ENCODE results near the gene KRT6C. TPM values are rescaled to one million over a fixed set of nuclear protein-coding genes. Genes with fewer than 3 reads are reported as not detected.

Gene KRT6C
- total and polyA plus RNA-seq, 2 experiments from 2014 or later, result 0.07 to 0.18 TPM

DNA sequence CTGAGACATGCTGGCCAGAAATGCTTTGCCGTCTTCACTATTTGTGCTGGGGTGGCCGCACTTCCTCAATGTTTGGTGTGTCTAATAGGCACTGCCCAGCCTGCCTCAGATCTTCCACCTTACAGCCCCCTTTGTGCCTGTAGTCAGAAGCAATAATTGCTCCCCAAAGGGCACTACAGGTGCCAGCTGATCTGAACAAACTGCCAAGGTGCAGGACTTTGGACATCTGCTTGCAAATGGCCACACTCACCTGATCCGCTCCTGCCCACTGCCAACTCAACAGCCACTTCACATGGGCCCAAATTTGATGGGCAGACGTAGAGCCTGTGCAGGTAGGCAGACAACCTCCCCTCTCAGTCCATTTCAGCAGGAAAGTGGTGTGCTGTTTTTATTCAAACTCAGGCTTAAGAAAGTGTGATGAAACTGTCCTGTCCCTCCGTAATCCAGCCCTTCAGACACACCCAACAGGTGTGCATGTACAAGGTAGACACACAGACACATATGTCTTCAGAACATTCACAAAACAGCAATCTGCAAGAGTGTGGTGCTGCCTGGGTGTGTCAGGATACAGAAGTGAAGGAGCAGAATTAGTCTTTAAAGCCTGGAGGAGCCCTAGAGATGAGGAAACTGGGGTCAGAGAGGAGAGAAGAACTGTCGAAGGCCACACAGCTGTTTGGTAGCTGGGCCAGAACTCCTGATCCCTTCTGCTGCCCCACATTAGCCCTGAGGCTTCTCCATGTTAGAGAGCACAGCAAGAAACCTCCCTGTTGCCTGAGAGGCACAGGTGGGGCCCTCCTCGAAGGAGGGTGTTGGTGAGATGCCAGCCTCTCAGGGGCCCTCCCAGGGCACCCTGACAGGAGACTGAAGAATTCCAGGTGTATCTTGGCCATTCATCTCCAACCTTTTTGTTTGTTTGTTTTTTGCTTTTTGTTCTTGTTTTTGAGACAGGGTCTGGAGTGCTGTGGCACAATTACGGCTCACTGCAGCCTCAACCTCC, 35.0 kb downstream of the KRT6C start:
- Histone ChIP-seq H2AFZ (no peak overlapping the region), H3K9me3 (ENCODE audit: low read depth) (no peaks in the 10 kb centered on the region), H3K27me3 (no peaks in the 10 kb centered on the region), H3K36me3 (replicated peaks; ENCODE audit: insufficient read depth, low read depth) (no peaks in the 10 kb centered on the region), H3K9me2 (replicated peaks; ENCODE audit: insufficient read depth) (no peaks in the 10 kb centered on the region), H3K4me2 (no peak overlapping the region), H3K4me3 (no peak overlapping the region), H3K4me1 (ENCODE audit: insufficient read depth) (peaks cover 24% of the 10 kb centered on the region), H3K79me2 (no peaks in the 10 kb centered on the region), H3K27ac (no peak overlapping the region), H4K20me1 (ENCODE audit: insufficient read depth, poor library complexity, severe bottlenecking) (no peaks in the 10 kb centered on the region)
- TF ChIP-seq EZH2phosphoT487 (IDR thresholded peaks at IDR 0.05; ENCODE audit: low read depth, severe bottlenecking, unreplicated experiment) (no peak), EZH2 (IDR thresholded peaks at IDR 0.05; ENCODE audit: borderline replicate concordance) (no peak)
- TF ChIP-seq, protein P1, sequence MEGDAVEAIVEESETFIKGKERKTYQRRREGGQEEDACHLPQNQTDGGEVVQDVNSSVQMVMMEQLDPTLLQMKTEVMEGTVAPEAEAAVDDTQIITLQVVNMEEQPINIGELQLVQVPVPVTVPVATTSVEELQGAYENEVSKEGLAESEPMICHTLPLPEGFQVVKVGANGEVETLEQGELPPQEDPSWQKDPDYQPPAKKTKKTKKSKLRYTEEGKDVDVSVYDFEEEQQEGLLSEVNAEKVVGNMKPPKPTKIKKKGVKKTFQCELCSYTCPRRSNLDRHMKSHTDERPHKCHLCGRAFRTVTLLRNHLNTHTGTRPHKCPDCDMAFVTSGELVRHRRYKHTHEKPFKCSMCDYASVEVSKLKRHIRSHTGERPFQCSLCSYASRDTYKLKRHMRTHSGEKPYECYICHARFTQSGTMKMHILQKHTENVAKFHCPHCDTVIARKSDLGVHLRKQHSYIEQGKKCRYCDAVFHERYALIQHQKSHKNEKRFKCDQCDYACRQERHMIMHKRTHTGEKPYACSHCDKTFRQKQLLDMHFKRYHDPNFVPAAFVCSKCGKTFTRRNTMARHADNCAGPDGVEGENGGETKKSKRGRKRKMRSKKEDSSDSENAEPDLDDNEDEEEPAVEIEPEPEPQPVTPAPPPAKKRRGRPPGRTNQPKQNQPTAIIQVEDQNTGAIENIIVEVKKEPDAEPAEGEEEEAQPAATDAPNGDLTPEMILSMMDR (IDR thresholded peaks at IDR 0.05; ENCODE audit: poor library complexity), result no peak
- 93% methylated on average over 8 of the region's 8 CpGs for WGBS (ENCODE audit: low lambda C conversion rate, missing lambda C conversion rate)
- DNase-seq (ENCODE audit: low spot score), result no peak

DNA sequence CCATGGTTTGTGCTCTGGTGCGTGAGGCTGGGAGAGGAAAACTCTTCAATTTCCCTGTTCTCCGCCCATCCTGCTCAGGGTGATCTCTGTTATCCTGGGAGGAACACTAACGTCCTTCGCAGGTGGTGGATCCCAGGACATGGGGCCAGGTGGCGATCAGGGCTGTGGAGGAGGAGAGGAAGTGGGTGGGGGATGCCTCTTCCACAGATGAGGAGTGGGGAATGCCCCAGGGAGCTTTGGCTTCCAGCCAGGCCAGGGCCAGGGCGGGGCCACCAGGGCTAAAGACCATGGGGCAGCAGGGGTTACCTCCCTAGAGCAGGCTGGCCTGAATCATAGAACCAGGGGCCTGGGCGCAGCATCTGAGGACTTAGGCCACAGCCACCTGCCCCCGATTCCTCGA, 36.1 kb downstream of the KRT6C start:
- Histone ChIP-seq H3K79me2 (no peaks in the 10 kb centered on the region), H3K4me2 (no peak overlapping the region), H3K4me3 (no peak overlapping the region), H3K27me3 (no peaks in the 10 kb centered on the region), H3K4me1 (ENCODE audit: insufficient read depth) (peaks cover 17% of the 10 kb centered on the region), H3K36me3 (replicated peaks; ENCODE audit: insufficient read depth, low read depth) (no peaks in the 10 kb centered on the region), H2AFZ (no peak overlapping the region), H3K9me2 (replicated peaks; ENCODE audit: insufficient read depth) (no peaks in the 10 kb centered on the region), H3K27ac (no peak overlapping the region), H4K20me1 (ENCODE audit: insufficient read depth, poor library complexity, severe bottlenecking) (no peaks in the 10 kb centered on the region), H3K9me3 (ENCODE audit: low read depth) (no peaks in the 10 kb centered on the region)
- DNase-seq (ENCODE audit: low spot score), result no peak
- TF ChIP-seq, protein P1 (IDR thresholded peaks at IDR 0.05; ENCODE audit: poor library complexity), result no peak
- TF ChIP-seq EZH2phosphoT487 (IDR thresholded peaks at IDR 0.05; ENCODE audit: low read depth, severe bottlenecking, unreplicated experiment) (no peak), EZH2 (IDR thresholded peaks at IDR 0.05; ENCODE audit: borderline replicate concordance) (no peak)
- WGBS (ENCODE audit: low lambda C conversion rate, missing lambda C conversion rate), result 92% methylated on average over 9 of the region's 9 CpGs

GRCh38 chr12:52436828-52437474, 36.7 kb downstream of the KRT6C start:
- no peak for TF ChIP-seq EZH2 (IDR thresholded peaks at IDR 0.05; ENCODE audit: borderline replicate concordance)
- TF ChIP-seq, protein P1 (IDR thresholded peaks at IDR 0.05; ENCODE audit: poor library complexity), result no peak
- TF ChIP-seq EZH2phosphoT487 (IDR thresholded peaks at IDR 0.05; ENCODE audit: low read depth, severe bottlenecking, unreplicated experiment), result no peak
- H3K9me2 ChIP-seq (replicated peaks; ENCODE audit: insufficient read depth), result no peaks in the 10 kb centered on the region
- H3K4me3 ChIP-seq, result no peak overlapping the region
- no peaks in the 10 kb centered on the region for H3K36me3 ChIP-seq (replicated peaks; ENCODE audit: insufficient read depth, low read depth)
- H4K20me1 ChIP-seq (ENCODE audit: insufficient read depth, poor library complexity, severe bottlenecking), result no peaks in the 10 kb centered on the region
- WGBS (ENCODE audit: low lambda C conversion rate, missing lambda C conversion rate), result 53% methylated on average over 9 of the region's 9 CpGs
- H3K79me2 ChIP-seq, result no peaks in the 10 kb centered on the region
- no peak overlapping the region for H3K4me2 ChIP-seq
- no peak overlapping the region for H3K27ac ChIP-seq
- peaks cover 11% of the 10 kb centered on the region for H3K4me1 ChIP-seq (ENCODE audit: insufficient read depth)
- H3K9me3 ChIP-seq (ENCODE audit: low read depth), result no peaks in the 10 kb centered on the region
- H3K27me3 ChIP-seq, result no peaks in the 10 kb centered on the region
- H2AFZ ChIP-seq, result no peak overlapping the region
- no peak for DNase-seq (ENCODE audit: low spot score)
